ENCODE data around the gene TYW5. TPM values are rescaled to one million over a fixed set of nuclear protein-coding genes. Genes with fewer than 3 reads are reported as not detected.

Gene TYW5
- polyA plus RNA-seq, 3 donors, result 1.5 to 3.5 (median 1.6) TPM

DNA sequence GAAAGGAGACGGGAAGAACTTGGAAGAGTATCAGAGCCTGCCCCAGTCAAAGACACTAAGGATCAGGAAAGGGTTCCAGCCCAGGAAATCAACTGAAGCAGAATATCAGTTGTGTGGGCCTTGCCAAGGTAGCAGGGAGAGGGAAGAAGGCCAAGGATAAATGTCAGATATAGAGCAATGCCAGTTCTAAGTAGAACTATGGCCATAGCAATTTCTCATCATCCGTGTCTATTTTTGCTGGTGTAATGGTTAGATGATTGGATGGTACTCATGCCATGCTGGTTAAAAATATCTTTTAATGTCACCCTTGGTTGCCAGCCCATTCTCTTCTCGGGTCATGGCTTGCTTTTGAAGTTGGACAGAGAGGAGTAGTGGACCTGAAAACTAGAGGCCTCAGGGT lies 42.0 kb upstream of the TYW5 start:
- H4K20me1 ChIP-seq (ENCODE audit: insufficient read depth, low read length), result no peaks in the 10 kb centered on the region
- no peak for TF ChIP-seq CTCF (IDR thresholded peaks at IDR 0.05)
- no peak overlapping the region for H2AFZ ChIP-seq (ENCODE audit: insufficient read depth, low read depth, low read length, poor library complexity, severe bottlenecking)
- peaks cover 3% of the 10 kb centered on the region for H3K4me1 Mint-ChIP-seq
- H3K27ac Mint-ChIP-seq, result peak overlapping the region in 1 of 7 donors; percentile 37
- peaks cover 0 to 1% (median 0%) of the 10 kb centered on the region in 3 donors for H3K27me3 Mint-ChIP-seq (ENCODE audit: low read depth in 3 of 3)
- H3K4me3 Mint-ChIP-seq, result no peak overlapping the region
- H3K27me3 ChIP-seq (ENCODE audit: control insufficient read depth in 2 of 2, insufficient read depth in 2 of 2, low read length in 2 of 2), result no peaks in the 10 kb centered on the region
- H3K4me3 ChIP-seq (replicated peaks in 1 of 3; ENCODE audit: low read depth in 2 of 3, low read length in 3 of 3), result no peak overlapping the region
- DNase-seq, result no peak
- 100% methylated on average over 2 of the region's 3 CpGs for WGBS (ENCODE audit: insufficient coverage)
- intact Hi-C loops (cut with micrococcal nuclease), result no loop called here
- H3K9me3 Mint-ChIP-seq, result peaks cover 0 to 3% (median 0%) of the 10 kb centered on the region in 7 donors
- no peak overlapping the region for H3K9ac ChIP-seq (ENCODE audit: insufficient read depth, low read length, poor library complexity, severe bottlenecking)
- H3K27ac ChIP-seq (ENCODE audit: low read depth in 1 of 2, low read length in 2 of 2), result no peak overlapping the region
- no peak overlapping the region for H3K4me2 ChIP-seq (replicated peaks; ENCODE audit: extremely low read depth, low read length, poor library complexity, severe bottlenecking)
- H3K4me1 ChIP-seq (ENCODE audit: control insufficient read depth in 1 of 2, insufficient read depth in 2 of 2, low read length in 2 of 2), result no peaks in the 10 kb centered on the region
- H3K36me3 ChIP-seq (replicated peaks in 1 of 2; ENCODE audit: control insufficient read depth in 1 of 2, insufficient read depth in 2 of 2, low read length in 2 of 2), result no peaks in the 10 kb centered on the region
- H3K79me2 ChIP-seq (ENCODE audit: insufficient read depth, low read length), result no peaks in the 10 kb centered on the region
- no peaks in the 10 kb centered on the region for H3K36me3 Mint-ChIP-seq
- H3K9me3 ChIP-seq (replicated peaks in 1 of 2; ENCODE audit: control insufficient read depth in 1 of 2, insufficient read depth in 1 of 2, low read length in 2 of 2), result no peaks in the 10 kb centered on the region

GRCh38 chr2:199994896-199995295 lies 39.6 kb upstream of the TYW5 start:
- TF ChIP-seq CTCF (IDR thresholded peaks at IDR 0.05), result no peak
- Mint-ChIP-seq H3K27ac (no peak overlapping the region), H3K27me3 (ENCODE audit: low read depth in 3 of 3) (no peaks in the 10 kb centered on the region), H3K4me3 (no peak overlapping the region), H3K4me1 (peaks cover 3% of the 10 kb centered on the region), H3K9me3 (peaks cover 0 to 3% (median 0%) of the 10 kb centered on the region in 7 donors), H3K36me3 (no peaks in the 10 kb centered on the region)
- Histone ChIP-seq H3K9me3 (replicated peaks in 1 of 2; ENCODE audit: control insufficient read depth in 1 of 2, insufficient read depth in 1 of 2, low read length in 2 of 2) (no peaks in the 10 kb centered on the region), H3K4me1 (ENCODE audit: control insufficient read depth in 1 of 2, insufficient read depth in 2 of 2, low read length in 2 of 2) (no peaks in the 10 kb centered on the region), H3K4me3 (replicated peaks in 1 of 3; ENCODE audit: low read depth in 2 of 3, low read length in 3 of 3) (no peak overlapping the region), H2AFZ (ENCODE audit: insufficient read depth, low read depth, low read length, poor library complexity, severe bottlenecking) (no peak overlapping the region), H4K20me1 (ENCODE audit: insufficient read depth, low read length) (no peaks in the 10 kb centered on the region), H3K27me3 (ENCODE audit: control insufficient read depth in 2 of 2, insufficient read depth in 2 of 2, low read length in 2 of 2) (no peaks in the 10 kb centered on the region), H3K27ac (ENCODE audit: low read depth in 1 of 2, low read length in 2 of 2) (no peak overlapping the region), H3K9ac (ENCODE audit: insufficient read depth, low read length, poor library complexity, severe bottlenecking) (no peak overlapping the region), H3K79me2 (ENCODE audit: insufficient read depth, low read length) (no peaks in the 10 kb centered on the region), H3K36me3 (replicated peaks in 1 of 2; ENCODE audit: control insufficient read depth in 1 of 2, insufficient read depth in 2 of 2, low read length in 2 of 2) (no peaks in the 10 kb centered on the region), H3K4me2 (replicated peaks; ENCODE audit: extremely low read depth, low read length, poor library complexity, severe bottlenecking) (no peak overlapping the region)
- WGBS (ENCODE audit: insufficient coverage), result 89% methylated on average over 1 of the region's 2 CpGs
- DNase-seq, result no peak
- intact Hi-C loops (cut with micrococcal nuclease), result no loop called here

Data from CD14-positive monocyte (primary cell).